OCI-LY1 (cell line): Measurements from ENCODE around the gene JAGN1.

Source experiments
- H2AFZ ChIP-seq: fragments of 200-600 bp; sonication (generic), shearing (Covaris generic); 2 replicates; pipeline ENCODE4 v1.6.0; 2014; ENCODE audit warnings: antibody characterized with exemption, mild to moderate bottlenecking, low read length
- H3F3A ChIP-seq: fragments of 200-600 bp; sonication (generic), shearing (Covaris generic); 2 replicates; pipeline ENCODE4 v1.6.0; 2014; ENCODE audit warnings: mild to moderate bottlenecking, antibody characterized with exemption, low read length, moderate library complexity; ENCODE audit not compliant: insufficient read depth
- H3K27ac ChIP-seq: fragments of 200-600 bp; sonication (generic); 2 replicates; pipeline ENCODE4 v1.5.1; 2014; ENCODE audit warnings: low read length, mixed run types, mild to moderate bottlenecking, low read depth; ENCODE audit not compliant: poor library complexity, severe bottlenecking
- H3K27me3 ChIP-seq: fragments of 200-600 bp; sonication (generic); 2 replicates; pipeline ENCODE4 v1.6.0; 2014; ENCODE audit warnings: antibody characterized with exemption, mild to moderate bottlenecking, low read length, moderate library complexity; ENCODE audit not compliant: insufficient read depth
- H3K36me3 ChIP-seq: fragments of 200-600 bp; sonication (generic); 2 replicates; pipeline ENCODE4 v1.6.1; 2014; ENCODE audit warnings: mild to moderate bottlenecking, antibody characterized with exemption, low read length, moderate library complexity, mixed read lengths; ENCODE audit not compliant: insufficient read depth
- H3K4me1 ChIP-seq: fragments of 200-600 bp; sonication (generic); 2 replicates; pipeline ENCODE4 v1.5.1; 2014; ENCODE audit warnings: mild to moderate bottlenecking, low read length, moderate library complexity; ENCODE audit not compliant: insufficient read depth, severe bottlenecking
- H3K4me2 ChIP-seq: fragments of 200-600 bp; sonication (generic), shearing (Covaris generic); 2 replicates; pipeline ENCODE4 v1.6.1; 2014; ENCODE audit warnings: low read length
- H3K4me3 ChIP-seq: fragments of 200-600 bp; sonication (generic); 2 replicates; pipeline ENCODE4 v1.5.1; 2014; ENCODE audit warnings: low read length, low read depth, mild to moderate bottlenecking, mixed read lengths; ENCODE audit not compliant: poor library complexity, severe bottlenecking
- H3K79me2 ChIP-seq: fragments of 200-600 bp; shearing (Covaris generic); 2 replicates; pipeline ENCODE4 v1.6.1; 2016; ENCODE audit warnings: mixed run types, low read length, mixed read lengths; ENCODE audit not compliant: insufficient read depth
- H3K9ac ChIP-seq: fragments of 200-600 bp; sonication (generic), shearing (Covaris generic); 2 replicates; pipeline ENCODE4 v1.6.1; 2014; ENCODE audit warnings: mild to moderate bottlenecking, low read length, mixed read lengths
- H3K9me2 ChIP-seq: fragments of 200-600 bp; sonication (generic), shearing (Covaris generic); 2 replicates; pipeline ENCODE4 v1.6.1; 2014; ENCODE audit warnings: low read depth, mild to moderate bottlenecking, low read length, mixed read lengths
- H3K9me3 ChIP-seq: fragments of 200-600 bp; shearing (Covaris generic); 2 replicates; pipeline ENCODE4 v1.6.1; 2014; ENCODE audit warnings: low read length, mixed read lengths
- H4K20me1 ChIP-seq: fragments of 200-600 bp; sonication (generic), shearing (Covaris generic); 2 replicates; pipeline ENCODE4 v1.6.0; 2016; ENCODE audit warnings: mild to moderate bottlenecking, low read length; ENCODE audit not compliant: insufficient read depth
- EZH2 ChIP-seq: fragments of 200-600 bp; sonication (generic), shearing (Covaris generic); IDR thresholded peaks from 2 replicates; pipeline ENCODE4 v1.8.0; 2017; ENCODE audit warnings: borderline replicate concordance, mixed run types, mild to moderate bottlenecking, antibody characterized with exemption, low read length, moderate library complexity, mixed read lengths
- TF ChIP-seq, protein P1 (sequence below): fragments of 200-600 bp; sonication (generic), shearing (Covaris generic); IDR thresholded peaks from 2 replicates; pipeline ENCODE4 v1.5.1; 2017; ENCODE audit warnings: mild to moderate bottlenecking, antibody characterized with exemption, low read length, moderate library complexity, mixed read lengths

JAGN1 gene

DNA sequence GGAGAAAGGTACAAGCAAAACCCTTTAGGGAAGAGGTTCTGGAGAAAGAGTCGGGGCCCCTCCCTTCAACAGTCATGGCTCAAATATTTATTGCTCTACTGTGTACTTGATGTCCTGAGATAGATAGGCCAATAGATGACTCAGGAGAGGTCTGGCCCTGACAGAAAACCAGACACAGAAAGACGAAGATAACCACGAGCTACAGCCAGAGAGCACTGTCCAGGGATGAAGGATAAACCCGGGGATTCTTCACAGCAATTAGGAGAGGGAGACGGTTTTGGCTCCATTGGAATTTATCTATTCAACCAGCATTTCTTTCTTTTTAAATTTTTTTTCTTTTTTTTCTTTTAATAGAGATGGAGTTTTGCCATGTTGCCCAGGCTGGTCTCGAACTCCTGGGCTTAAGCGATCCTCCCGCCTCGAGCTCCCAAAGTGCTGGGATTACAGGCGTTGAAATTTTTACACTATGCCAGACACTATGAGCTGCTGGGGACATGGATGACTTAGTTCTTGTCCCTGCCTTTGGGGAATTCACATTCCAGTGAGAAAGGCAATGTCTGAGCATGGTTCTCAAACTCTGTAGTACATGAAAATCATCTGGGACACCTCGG lies 5.8 kb upstream of the JAGN1 start:
- Histone ChIP-seq H2AFZ (no peak overlapping the region), H3K9ac (no peak overlapping the region)

DNA sequence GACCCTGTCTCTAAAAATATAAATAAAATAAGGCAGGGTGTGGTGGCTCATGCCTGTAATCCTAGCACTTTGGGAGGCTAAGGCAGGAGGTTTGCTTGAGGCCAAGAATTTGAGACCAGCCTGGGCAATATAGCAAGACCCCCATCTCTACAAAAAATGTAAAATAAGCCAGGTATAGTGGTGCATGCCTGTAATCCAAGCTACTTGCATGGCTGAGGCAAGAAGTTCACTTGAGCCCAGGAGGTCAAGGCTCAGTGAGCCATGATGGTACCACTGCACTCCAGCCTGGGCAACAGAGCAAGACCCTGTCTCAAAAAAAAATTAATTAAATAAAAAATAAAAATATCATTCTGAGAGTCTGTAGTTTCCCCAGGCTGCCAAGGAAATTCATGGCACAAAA lies 4.1 kb upstream of the JAGN1 start:
- no peaks in the 10 kb centered on the region for H3K9me2 ChIP-seq
- H3K27ac ChIP-seq: no peak overlapping the region
- no peak overlapping the region for H2AFZ ChIP-seq
- peaks cover 4% of the 10 kb centered on the region; the same call in 1 of the 2 replicates for H3K27me3 ChIP-seq
- no peaks in the 10 kb centered on the region for H4K20me1 ChIP-seq
- no peaks in the 10 kb centered on the region for H3K36me3 ChIP-seq
- H3K9me3 ChIP-seq: no peaks in the 10 kb centered on the region
- H3K4me1 ChIP-seq: peaks cover 9% of the 10 kb centered on the region
- H3F3A ChIP-seq: no peaks in the 10 kb centered on the region
- H3K4me2 ChIP-seq: no peak overlapping the region
- TF ChIP-seq, protein P1, sequence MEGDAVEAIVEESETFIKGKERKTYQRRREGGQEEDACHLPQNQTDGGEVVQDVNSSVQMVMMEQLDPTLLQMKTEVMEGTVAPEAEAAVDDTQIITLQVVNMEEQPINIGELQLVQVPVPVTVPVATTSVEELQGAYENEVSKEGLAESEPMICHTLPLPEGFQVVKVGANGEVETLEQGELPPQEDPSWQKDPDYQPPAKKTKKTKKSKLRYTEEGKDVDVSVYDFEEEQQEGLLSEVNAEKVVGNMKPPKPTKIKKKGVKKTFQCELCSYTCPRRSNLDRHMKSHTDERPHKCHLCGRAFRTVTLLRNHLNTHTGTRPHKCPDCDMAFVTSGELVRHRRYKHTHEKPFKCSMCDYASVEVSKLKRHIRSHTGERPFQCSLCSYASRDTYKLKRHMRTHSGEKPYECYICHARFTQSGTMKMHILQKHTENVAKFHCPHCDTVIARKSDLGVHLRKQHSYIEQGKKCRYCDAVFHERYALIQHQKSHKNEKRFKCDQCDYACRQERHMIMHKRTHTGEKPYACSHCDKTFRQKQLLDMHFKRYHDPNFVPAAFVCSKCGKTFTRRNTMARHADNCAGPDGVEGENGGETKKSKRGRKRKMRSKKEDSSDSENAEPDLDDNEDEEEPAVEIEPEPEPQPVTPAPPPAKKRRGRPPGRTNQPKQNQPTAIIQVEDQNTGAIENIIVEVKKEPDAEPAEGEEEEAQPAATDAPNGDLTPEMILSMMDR: no peak
- TF ChIP-seq EZH2: no peak
- H3K79me2 ChIP-seq: peaks cover 7% of the 10 kb centered on the region
- H3K4me3 ChIP-seq: no peak overlapping the region
- no peak overlapping the region for H3K9ac ChIP-seq

More for the DNA sequence above, 5.8 kb upstream of the JAGN1 start:
- Histone ChIP-seq H3K4me1 (no peaks in the 10 kb centered on the region), H3K9me3 (no peaks in the 10 kb centered on the region), H4K20me1 (no peaks in the 10 kb centered on the region), H3K4me3 (no peak overlapping the region), H3K36me3 (no peaks in the 10 kb centered on the region), H3K27me3 (peaks cover 4% of the 10 kb centered on the region; the same call in 1 of the 2 replicates), H3K27ac (no peak overlapping the region), H3K9me2 (no peaks in the 10 kb centered on the region), H3K4me2 (no peak overlapping the region), H3F3A (no peaks in the 10 kb centered on the region), H3K79me2 (no peaks in the 10 kb centered on the region)
- TF ChIP-seq EZH2: no peak
- TF ChIP-seq, protein P1: no peak

DNA sequence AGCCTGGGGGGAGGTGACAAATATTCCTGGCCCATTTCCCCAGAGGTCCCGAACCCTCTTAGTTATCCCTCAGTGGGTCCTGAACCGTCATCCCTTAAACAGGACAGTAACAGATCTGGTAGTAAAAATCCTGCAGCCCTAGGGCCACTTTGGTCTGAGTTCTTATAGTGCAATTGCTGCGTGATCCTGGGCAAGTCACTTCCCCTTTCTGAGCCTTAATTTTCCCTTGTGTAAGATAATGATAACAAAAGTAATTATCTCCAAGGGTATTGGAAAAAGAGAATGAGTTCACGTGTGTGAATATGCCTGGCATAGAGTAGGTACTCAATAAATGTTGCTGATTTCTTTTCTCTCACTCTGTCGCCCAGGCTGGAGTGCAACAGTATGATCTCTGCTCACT lies 2.9 kb upstream of the JAGN1 start:
- Histone ChIP-seq H3K27ac (no peak overlapping the region), H3K9me2 (no peaks in the 10 kb centered on the region), H3K4me1 (peaks cover 13% of the 10 kb centered on the region), H2AFZ (no peak overlapping the region), H3K9ac (no peak overlapping the region), H3K36me3 (peaks cover 3% of the 10 kb centered on the region), H3K4me3 (no peak overlapping the region), H3K79me2 (peaks cover 12% of the 10 kb centered on the region), H3K27me3 (peaks cover 4% of the 10 kb centered on the region; the same call in 1 of the 2 replicates), H3K4me2 (no peak overlapping the region), H3K9me3 (no peaks in the 10 kb centered on the region), H3F3A (no peaks in the 10 kb centered on the region), H4K20me1 (no peaks in the 10 kb centered on the region)
- no peak for TF ChIP-seq EZH2
- TF ChIP-seq, protein P1: no peak
